Naive thymus-derived CD4-positive, alpha-beta T cell (primary cell): ENCODE measurements around the gene CMA1. TPM values are rescaled to one million over a fixed set of nuclear protein-coding genes. Genes with fewer than 3 reads are reported as not detected.
"Not testable (repeated sequence)": the region's sequence is repeated elsewhere in the genome, so short reads cannot be mapped to it uniquely, and the experiment has no call there.

Source experiments
- ATAC-seq: fragments of 150-1000 bp; cut with Tn5 transposase; 2 replicates; pipeline ENCODE4 v1.10.0; 2021; ENCODE audit warnings: mild to moderate bottlenecking, moderate library complexity
- CTCF ChIA-PET: fragments of 350-600 bp; sonication (Branson Sonifier 250); formaldehyde crosslinking; loops from one replicate; lab custom pipeline; 2021; ENCODE audit warnings: antibody characterized with exemption; lab: Charles Lee
- POLR2A ChIA-PET: fragments of 350-600 bp; sonication (Branson Sonifier 250); formaldehyde crosslinking; loops from one replicate; lab custom pipeline; 2021; ENCODE audit warnings: antibody characterized with exemption, inconsistent platforms; lab: Charles Lee
- DNase-seq, 9 donors: peaks; one replicate each; pipeline versions ENCODE4 v3.0.0 to v3.0.0-alpha.2; 2020 to 2022; ENCODE audit warnings: mixed read lengths in 1 of 9
- H3K27ac ChIP-seq: one replicate; pipeline ENCODE4 v1.7.0; 2013; ENCODE audit warnings: mild to moderate bottlenecking, low read depth, low read length, moderate library complexity
- H3K27me3 ChIP-seq, 2 donors: one replicate each; pipeline ENCODE4 v1.7.0; 2013; ENCODE audit warnings: low read length in 2 of 2, mild to moderate bottlenecking in 2 of 2, moderate library complexity in 2 of 2; ENCODE audit not compliant: control insufficient read depth in 2 of 2, insufficient read depth in 2 of 2
- H3K36me3 ChIP-seq, 3 experiments: 1 replicate in 2 of 3; 2 replicates in 1 of 3; pipeline ENCODE4 v1.7.0; 2013; ENCODE audit warnings: low read length in 3 of 3, mild to moderate bottlenecking in 3 of 3, moderate library complexity in 1 of 3; ENCODE audit not compliant: insufficient read depth in 3 of 3, control insufficient read depth in 2 of 3
- H3K4me1 ChIP-seq, 2 donors: one replicate each; pipeline ENCODE4 v1.7.0; 2013; ENCODE audit warnings: low read length in 2 of 2, mild to moderate bottlenecking in 2 of 2, moderate library complexity in 1 of 2; ENCODE audit not compliant: control insufficient read depth in 2 of 2, insufficient read depth in 2 of 2
- H3K4me3 ChIP-seq: 2 replicates; pipeline ENCODE4 v1.7.0; 2013; ENCODE audit warnings: mild to moderate bottlenecking, low read length
- H3K9me3 ChIP-seq, 3 experiments: 1 replicate in 2 of 3; 2 replicates in 1 of 3; pipeline ENCODE4 v1.7.0; 2013; ENCODE audit warnings: low read length in 3 of 3; ENCODE audit not compliant: control insufficient read depth in 2 of 3
- H3K27ac Mint-ChIP-seq, 9 donors: one replicate each; pipeline ENCODE4 v1.8.0; 2020 to 2022; ENCODE audit warnings: mixed read lengths in 9 of 9, mild to moderate bottlenecking in 8 of 9, moderate library complexity in 5 of 9, inconsistent platforms in 2 of 9
- H3K27me3 Mint-ChIP-seq, 5 donors: one replicate each; pipeline ENCODE4 v1.8.0; 2021 to 2022; ENCODE audit warnings: mixed read lengths in 5 of 5, mild to moderate bottlenecking in 1 of 5
- H3K36me3 Mint-ChIP-seq, 5 donors: one replicate each; pipeline ENCODE4 v1.8.0; 2020 to 2022; ENCODE audit warnings: mixed read lengths in 5 of 5, mild to moderate bottlenecking in 3 of 5, inconsistent platforms in 1 of 5
- H3K4me1 Mint-ChIP-seq, 7 donors: one replicate each; pipeline ENCODE4 v1.8.0; 2020 to 2022; ENCODE audit warnings: mixed read lengths in 7 of 7, mild to moderate bottlenecking in 3 of 7, inconsistent platforms in 1 of 7
- H3K4me3 Mint-ChIP-seq, 10 donors: one replicate each; pipeline ENCODE4 v1.8.0; 2020 to 2022; ENCODE audit warnings: mild to moderate bottlenecking in 10 of 10, mixed read lengths in 10 of 10, moderate library complexity in 6 of 10, inconsistent platforms in 2 of 10
- H3K9me3 Mint-ChIP-seq, 11 donors: one replicate each; pipeline ENCODE4 v1.8.0; 2020 to 2022; ENCODE audit warnings: mixed read lengths in 11 of 11, mild to moderate bottlenecking in 4 of 11, inconsistent platforms in 1 of 11, moderate library complexity in 1 of 11
- intact Hi-C, 2 donors: fragments of 100-400 bp; cut with micrococcal nuclease; formaldehyde crosslinking; loops; one replicate each; pipeline ENCODE4 v1.15.1; 2023
- polyA plus RNA-seq, 2 donors: library from polyadenylated mRNA; unstranded; fragments of 300-500 nt; fragmentation: Illumina TruSeq; gene quantifications; one replicate each; pipeline ENCODE4 v1.2.3, GENCODE V29; 2021
- total RNA-seq, 6 experiments: library from RNA in 5 of 6; stranded (reverse) in 5 of 6; gene quantifications; 1 replicate in 5 of 6; 2 replicates in 1 of 6; pipeline ENCODE4 v1.2.3 and lab custom pipeline; 2021 to 2026

Gene CMA1
- total RNA-seq (under 1 TPM in 1 of 5 experiments, not detected in 4; 0.56 TPM), polyA plus RNA-seq (not detected), total RNA-seq (lab: John Stamatoyannopoulos, UW) (not detected)

- ChIA-PET POLR2A (no interaction called here), CTCF (interaction anchor here (0.7 to 0.8 kb wide), 2 partner anchors 24 to 171 kb away, joined by 3 read pairs; no protein-coding TSS in a partner anchor)
- intact Hi-C loops: no loop called here
- ATAC-seq (no peak), DNase-seq (no peak)
- Mint-ChIP-seq H3K9me3 (peaks cover 0 to 6% (median 0%) of the 10 kb centered on the region in 11 donors), H3K27ac (no peak within 1 kb of the TSS), H3K27me3 (peaks cover 8 to 32% (median 16%) of the 10 kb centered on the region in 5 donors), H3K4me3 (no peak within 1 kb of the TSS), H3K4me1 (peaks cover 0 to 3% (median 0%) of the 10 kb centered on the region in 7 donors), H3K36me3 (peaks cover 0 to 3% (median 0%) of the 10 kb centered on the region in 5 donors)
- Histone ChIP-seq H3K36me3 (no peaks in the 10 kb centered on the region), H3K4me3 (no peak within 1 kb of the TSS), H3K27ac (no peak within 1 kb of the TSS), H3K4me1 (no peaks in the 10 kb centered on the region), H3K9me3 (no peaks in the 10 kb centered on the region), H3K27me3 (no peaks in the 10 kb centered on the region)
These were observed at the start of gene CMA1 for GRCh38 chr14:24508155-24508840. CMA1 (minus strand) TSS chr14:24508265; CDS start chr14:24508235, 30 bp downstream.

GRCh38 chr14:24556756-24557155 lies 48.7 kb upstream of the CMA1 start:
- ChIA-PET CTCF (no interaction called here), POLR2A (no interaction called here)
- H3K4me1 Mint-ChIP-seq: no peaks in the 10 kb centered on the region

GRCh38 chr14:24549064-24549463 lies 41.0 kb upstream of the CMA1 start:
- H3K4me3 Mint-ChIP-seq, H3K27ac Mint-ChIP-seq, H3K36me3 ChIP-seq, H3K4me3 ChIP-seq, DNase-seq, H3K4me1 ChIP-seq, intact Hi-C loops, H3K4me1 Mint-ChIP-seq, ATAC-seq, POLR2A ChIA-PET, H3K27ac ChIP-seq, H3K27me3 ChIP-seq, CTCF ChIA-PET: not testable (repeated sequence)
- H3K9me3 ChIP-seq: peaks cover 0 to 18% (median 0%) of the 10 kb centered on the region in 3 experiments
- H3K27me3 Mint-ChIP-seq: peaks cover 5 to 17% (median 8%) of the 10 kb centered on the region in 5 donors
- H3K36me3 Mint-ChIP-seq: peaks cover 0 to 28% (median 12%) of the 10 kb centered on the region in 5 donors
- H3K9me3 Mint-ChIP-seq: peaks cover 13 to 93% (median 41%) of the 10 kb centered on the region in 11 donors

More at GRCh38 chr14:24556756-24557155, 48.7 kb upstream of the CMA1 start:
- no peak overlapping the region for H3K4me3 ChIP-seq
- no peaks in the 10 kb centered on the region for H3K4me1 ChIP-seq
- H3K9me3 ChIP-seq: no peaks in the 10 kb centered on the region
- peaks cover 0 to 39% (median 7%) of the 10 kb centered on the region in 11 donors for H3K9me3 Mint-ChIP-seq
- H3K27ac Mint-ChIP-seq: no peak overlapping the region
- H3K27me3 Mint-ChIP-seq: peaks cover 6 to 31% (median 21%) of the 10 kb centered on the region in 5 donors
- ATAC-seq (no peak), DNase-seq (no peak)
- H3K36me3 Mint-ChIP-seq: peaks cover 0 to 15% (median 6%) of the 10 kb centered on the region in 5 donors
- H3K36me3 ChIP-seq: no peaks in the 10 kb centered on the region
- no peak overlapping the region for H3K4me3 Mint-ChIP-seq
- intact Hi-C loops: no loop called here
- no peaks in the 10 kb centered on the region for H3K27me3 ChIP-seq
- no peak overlapping the region for H3K27ac ChIP-seq

- Mint-ChIP-seq H3K4me1 (no peaks in the 10 kb centered on the region), H3K27ac (no peak overlapping the region), H3K4me3 (no peak overlapping the region), H3K36me3 (peaks cover 0 to 7% (median 0%) of the 10 kb centered on the region in 5 donors), H3K9me3 (peaks cover 4 to 71% (median 21%) of the 10 kb centered on the region in 11 donors), H3K27me3 (peaks cover 10 to 30% (median 26%) of the 10 kb centered on the region in 5 donors)
- ATAC-seq (no peak), DNase-seq (no peak)
- H3K4me3 ChIP-seq: no peak overlapping the region
- CTCF ChIA-PET: no interaction called here
- intact Hi-C loops: no loop called here
- POLR2A ChIA-PET: no interaction called here
- H3K27ac ChIP-seq: no peak overlapping the region
- no peaks in the 10 kb centered on the region for H3K4me1 ChIP-seq
- no peaks in the 10 kb centered on the region for H3K27me3 ChIP-seq
- peaks cover 0 to 3% (median 0%) of the 10 kb centered on the region in 3 experiments for H3K9me3 ChIP-seq
- H3K36me3 ChIP-seq: no peaks in the 10 kb centered on the region
These were observed 34.4 kb upstream of the CMA1 start for GRCh38 chr14:24542346-24542936.

GRCh38 chr14:24535737-24536136 lies 27.7 kb upstream of the CMA1 start:
- no peaks in the 10 kb centered on the region for H3K9me3 ChIP-seq

GRCh38 chr14:24534286-24534685 lies 26.2 kb upstream of the CMA1 start:
- Histone ChIP-seq H3K27ac (no peak overlapping the region), H3K9me3 (no peaks in the 10 kb centered on the region), H3K27me3 (peaks cover 0 to 3% of the 10 kb centered on the region in 2 donors), H3K4me1 (no peaks in the 10 kb centered on the region), H3K4me3 (no peak overlapping the region), H3K36me3 (no peaks in the 10 kb centered on the region)
- H3K4me1 Mint-ChIP-seq: peaks cover 0 to 7% (median 0%) of the 10 kb centered on the region in 7 donors
- no peak overlapping the region for H3K27ac Mint-ChIP-seq
- intact Hi-C loops: no loop called here
- H3K4me3 Mint-ChIP-seq: no peak overlapping the region
- H3K27me3 Mint-ChIP-seq: peaks cover 5 to 27% (median 16%) of the 10 kb centered on the region in 5 donors
- ChIA-PET CTCF (interaction anchor here (1.1 kb wide), 1 partner anchor 613 kb away, joined by 3 read pairs; no protein-coding TSS in a partner anchor), POLR2A (no interaction called here)
- H3K36me3 Mint-ChIP-seq: no peaks in the 10 kb centered on the region
- H3K9me3 Mint-ChIP-seq: peaks cover 0 to 10% (median 2%) of the 10 kb centered on the region in 11 donors
- DNase-seq (no peak), ATAC-seq (no peak)

More at GRCh38 chr14:24535737-24536136, 27.7 kb upstream of the CMA1 start:
- no peak for DNase-seq
- Histone ChIP-seq H3K4me3 (no peak overlapping the region), H3K36me3 (no peaks in the 10 kb centered on the region), H3K27ac (no peak overlapping the region), H3K27me3 (peaks cover 0 to 3% of the 10 kb centered on the region in 2 donors), H3K4me1 (no peaks in the 10 kb centered on the region)
- Mint-ChIP-seq H3K4me3 (no peak overlapping the region), H3K36me3 (no peaks in the 10 kb centered on the region), H3K9me3 (peaks cover 0 to 12% (median 2%) of the 10 kb centered on the region in 11 donors), H3K4me1 (peaks cover 0 to 7% (median 0%) of the 10 kb centered on the region in 7 donors), H3K27ac (no peak overlapping the region), H3K27me3 (peaks cover 7 to 36% (median 19%) of the 10 kb centered on the region in 5 donors)
- peak; percentile 49 for ATAC-seq
- intact Hi-C loops: no loop called here
- CTCF ChIA-PET: no interaction called here
- POLR2A ChIA-PET: no interaction called here
